HG02938 (cell line): Measurements from ENCODE around the gene TMOD2.

Experiments
- ATAC-seq: cut with Tn5 transposase; IDR thresholded peaks from one replicate; pipeline ENCODE4 v1.9.1; 2021; ENCODE audit warnings: mild to moderate bottlenecking, moderate library complexity; ENCODE audit not compliant: unreplicated experiment

Gene TMOD2

DNA sequence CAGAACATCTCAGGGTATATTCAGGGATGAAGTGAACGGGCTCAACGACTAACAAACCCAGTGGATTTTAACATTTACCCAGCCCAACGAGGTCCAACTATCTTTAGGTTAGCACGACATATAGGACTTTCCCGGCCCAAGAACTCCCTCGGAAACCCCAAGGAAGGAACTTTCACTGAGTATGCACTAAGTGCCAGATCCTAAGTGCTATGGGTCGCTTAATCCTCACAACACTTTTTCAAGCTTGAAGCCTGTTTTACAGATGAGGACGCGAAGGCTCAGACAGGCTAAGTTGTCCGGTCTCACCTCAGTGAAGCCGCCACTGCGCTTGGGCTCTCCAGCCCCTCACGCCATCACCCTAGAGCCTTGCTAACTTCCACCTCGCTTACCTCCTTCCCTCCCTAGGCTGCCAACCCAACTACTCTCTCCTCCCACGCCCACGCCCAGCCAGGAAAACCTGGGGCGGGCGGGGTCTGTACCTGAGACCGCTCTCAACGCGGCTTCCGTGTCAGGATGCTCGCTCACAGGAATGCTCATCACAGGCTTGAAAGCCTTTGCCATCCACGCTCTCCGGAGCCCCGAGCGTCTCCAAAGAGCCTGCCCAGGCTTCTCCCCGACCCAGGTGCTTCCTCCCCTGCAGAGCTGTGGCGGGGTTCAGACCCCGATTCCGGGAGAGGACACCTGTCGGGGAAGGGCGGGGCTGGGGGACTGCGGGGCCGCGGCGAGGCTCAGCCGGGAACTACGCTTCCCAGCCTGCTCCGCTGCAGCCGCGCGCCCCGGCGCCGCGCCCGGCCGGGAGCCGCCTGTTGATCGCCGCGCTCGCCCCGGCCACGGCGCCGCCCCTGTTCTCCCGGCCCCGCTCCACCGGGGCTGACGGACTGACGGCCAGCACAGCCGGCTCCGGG is at the start of gene TMOD2:
Gene TMOD2 (plus strand): TSS at position 806 of the 905 bp plus-strand sequence. CDS start 14,845 bp downstream, outside the sequence.
- peak; percentile 58 for ATAC-seq

DNA sequence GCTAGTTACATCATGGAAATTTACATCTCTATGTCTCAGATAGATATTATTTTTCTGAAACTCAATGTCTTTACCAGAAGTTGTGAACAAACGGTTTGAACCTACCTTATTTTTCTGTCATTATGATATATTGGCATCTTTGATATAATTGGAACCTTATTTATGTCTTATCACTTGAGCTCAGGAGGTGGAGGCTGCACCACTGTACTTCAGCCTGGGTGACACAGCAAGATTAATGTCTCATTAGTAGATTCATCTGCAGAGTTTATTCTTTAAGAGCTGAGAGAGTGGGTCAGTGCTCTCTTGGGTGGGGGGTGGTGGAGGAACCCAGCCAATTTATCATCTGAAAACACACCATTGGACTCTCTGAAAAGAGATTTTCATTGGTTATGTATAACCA is 48.7 kb upstream of the TMOD2 start:
- no peak for ATAC-seq

DNA sequence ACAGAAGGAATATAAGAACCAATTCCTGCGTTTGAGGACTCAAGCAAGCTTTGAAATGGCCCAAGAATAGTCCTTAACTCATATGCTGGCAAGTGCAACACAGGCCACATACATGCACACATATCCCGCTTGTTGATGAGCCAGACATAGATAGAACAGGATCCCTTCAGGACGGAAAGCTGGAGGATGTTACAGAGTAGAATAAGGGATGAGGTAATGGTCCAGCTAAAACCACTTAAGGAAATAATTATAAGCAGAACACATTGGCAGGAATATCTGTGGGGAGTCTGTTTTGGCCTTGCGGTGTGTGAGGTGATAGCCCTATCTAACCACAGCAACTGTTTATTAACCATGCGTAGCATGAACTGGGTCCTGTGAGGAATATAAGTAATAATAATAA is 45.1 kb upstream of the TMOD2 start:
- no peak for ATAC-seq

DNA sequence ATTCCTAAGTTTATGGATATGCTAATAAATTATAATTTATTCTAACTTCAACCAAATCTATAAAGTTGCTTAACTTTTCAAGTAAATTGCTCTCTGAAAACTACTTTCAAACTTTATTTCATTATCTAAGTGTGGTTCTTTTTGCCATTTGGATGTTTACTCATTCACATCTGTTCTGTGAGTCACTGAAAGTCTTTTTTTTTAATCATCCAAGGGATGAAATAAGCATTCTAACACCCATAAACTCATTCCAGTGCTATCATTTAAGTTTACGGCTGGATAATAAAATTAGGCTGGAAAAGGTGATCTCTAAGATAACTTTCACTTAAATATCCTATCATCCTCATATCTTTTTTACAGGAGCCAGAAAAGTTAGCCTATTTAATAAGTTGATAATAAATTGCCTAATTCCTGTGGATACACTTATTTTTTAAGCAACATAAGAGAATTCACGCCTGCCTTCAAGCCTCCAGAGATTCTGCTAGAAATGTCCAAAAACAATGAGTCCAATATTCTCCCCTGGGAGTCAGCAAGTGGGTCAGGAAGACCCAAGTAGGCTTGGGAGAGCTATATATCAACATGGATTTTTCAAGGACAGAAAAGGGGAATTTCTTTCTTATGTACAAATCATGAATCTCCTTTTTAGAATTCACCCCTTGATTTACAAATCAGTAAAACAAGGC is 44.3 kb upstream of the TMOD2 start:
- ATAC-seq = no peak

DNA sequence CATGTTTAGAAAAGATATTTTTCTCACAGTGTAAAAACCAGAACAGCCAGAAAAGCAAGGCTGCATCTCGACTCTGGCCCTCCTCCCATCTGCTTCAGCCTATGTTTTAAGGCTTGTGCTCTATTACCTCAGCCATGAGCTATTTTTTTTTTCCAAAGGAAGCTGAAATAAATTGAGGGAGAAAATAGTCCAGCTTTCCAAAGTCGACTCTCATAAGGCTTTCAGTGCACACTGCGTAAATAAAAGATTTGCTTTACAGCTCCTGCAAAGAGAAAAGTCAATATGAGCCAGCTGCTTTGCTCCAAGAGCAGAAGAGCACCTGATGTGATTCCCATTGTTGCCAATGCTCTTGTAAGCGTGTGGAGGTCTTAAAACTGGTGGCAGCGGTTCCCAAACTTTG is 43.4 kb upstream of the TMOD2 start:
- no peak for ATAC-seq

DNA sequence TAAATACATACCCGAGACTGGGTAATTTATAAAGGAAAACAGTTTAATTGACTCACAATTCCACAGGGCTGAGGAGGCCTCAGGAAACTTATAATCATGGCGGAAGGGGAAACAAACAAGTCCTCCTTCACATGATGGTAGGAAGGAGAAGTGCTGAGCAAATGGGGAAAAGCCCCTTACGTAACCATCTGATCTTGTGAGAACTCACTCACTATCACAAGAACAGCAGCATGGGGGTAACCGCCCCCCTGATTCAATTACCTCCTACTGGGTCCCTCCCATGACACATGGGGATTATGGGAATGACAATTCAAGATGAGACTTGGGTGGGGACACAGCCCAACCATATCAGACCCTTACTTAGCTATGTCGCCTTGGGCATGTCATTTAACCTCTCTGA is 42.4 kb upstream of the TMOD2 start:
- no peak for ATAC-seq

DNA sequence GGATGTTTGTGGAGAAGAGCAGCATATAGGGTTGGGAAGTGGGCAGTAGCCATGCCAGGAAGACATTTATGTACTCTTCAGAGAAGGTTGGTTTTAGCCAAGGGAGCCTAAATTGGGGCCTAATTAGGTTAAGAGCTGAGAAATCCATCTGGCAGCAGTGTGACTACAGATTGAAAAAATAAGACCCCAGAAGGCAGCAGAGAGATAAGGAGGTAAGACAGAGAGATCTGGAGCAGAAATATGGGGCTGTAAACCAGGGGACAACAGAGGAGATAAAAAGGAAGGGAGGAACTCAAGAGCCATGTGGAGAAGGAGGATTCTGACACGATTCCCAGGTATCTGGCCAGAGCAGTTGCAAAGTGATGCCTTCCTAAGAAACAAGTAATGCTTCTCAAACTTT is 37.2 kb upstream of the TMOD2 start:
- ATAC-seq = no peak

DNA sequence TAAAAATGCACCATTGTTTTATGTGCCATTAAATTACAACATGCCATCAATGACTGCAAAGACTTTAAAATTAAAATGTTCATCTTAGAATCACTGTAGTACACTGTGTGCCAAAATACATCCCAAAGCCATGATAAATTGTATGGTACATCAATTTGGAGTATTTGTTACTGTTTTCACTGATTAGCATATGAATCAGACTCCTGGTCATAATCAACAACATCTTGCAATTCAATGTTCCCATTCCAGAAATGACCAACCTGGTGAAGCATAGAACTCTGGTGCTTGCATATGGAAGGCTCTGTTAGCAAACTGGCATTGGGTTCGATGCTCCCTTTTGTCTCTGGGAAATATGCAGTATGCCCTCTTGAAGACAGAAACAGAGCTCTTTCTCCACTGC is 36.5 kb upstream of the TMOD2 start:
- ATAC-seq = no peak

DNA sequence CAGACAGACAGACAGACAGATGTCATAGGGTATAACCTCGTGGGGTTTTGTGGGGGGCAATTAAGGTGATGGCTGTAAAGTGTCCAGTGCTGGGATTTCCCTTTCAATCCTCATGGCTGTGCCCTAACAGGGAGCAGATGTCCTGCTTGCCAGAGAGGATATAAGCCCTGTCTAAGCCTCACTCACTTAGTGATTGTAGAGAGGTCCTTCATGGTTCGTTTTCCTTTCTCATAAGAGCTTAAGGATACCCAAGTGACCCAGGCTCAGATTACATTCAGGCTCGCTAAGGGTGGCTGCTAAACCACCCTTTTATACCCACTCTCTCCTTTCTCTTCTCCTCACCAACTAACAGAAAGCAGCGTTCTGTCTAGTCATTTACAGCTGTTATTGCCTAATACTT is 33.2 kb upstream of the TMOD2 start:
- ATAC-seq = no peak

DNA sequence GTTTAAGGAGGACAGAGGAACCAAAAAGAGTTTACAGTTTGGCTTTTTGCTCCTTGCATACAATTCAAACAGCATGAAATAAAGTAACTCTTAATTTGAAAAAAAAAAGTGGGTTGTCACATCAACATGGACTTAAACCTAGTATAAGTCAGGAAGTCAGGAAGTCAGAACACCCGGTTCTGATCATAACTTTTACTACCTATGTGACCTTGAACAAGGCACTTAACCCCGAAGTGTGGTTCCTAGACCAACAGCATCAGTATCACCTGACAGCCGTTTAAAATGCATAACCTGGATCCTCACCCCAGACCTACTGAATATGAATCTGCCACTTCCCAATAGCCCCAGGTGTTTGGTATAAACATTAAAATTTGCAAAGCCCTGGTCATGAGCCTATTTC is 32.7 kb upstream of the TMOD2 start:
- ATAC-seq = no peak

DNA sequence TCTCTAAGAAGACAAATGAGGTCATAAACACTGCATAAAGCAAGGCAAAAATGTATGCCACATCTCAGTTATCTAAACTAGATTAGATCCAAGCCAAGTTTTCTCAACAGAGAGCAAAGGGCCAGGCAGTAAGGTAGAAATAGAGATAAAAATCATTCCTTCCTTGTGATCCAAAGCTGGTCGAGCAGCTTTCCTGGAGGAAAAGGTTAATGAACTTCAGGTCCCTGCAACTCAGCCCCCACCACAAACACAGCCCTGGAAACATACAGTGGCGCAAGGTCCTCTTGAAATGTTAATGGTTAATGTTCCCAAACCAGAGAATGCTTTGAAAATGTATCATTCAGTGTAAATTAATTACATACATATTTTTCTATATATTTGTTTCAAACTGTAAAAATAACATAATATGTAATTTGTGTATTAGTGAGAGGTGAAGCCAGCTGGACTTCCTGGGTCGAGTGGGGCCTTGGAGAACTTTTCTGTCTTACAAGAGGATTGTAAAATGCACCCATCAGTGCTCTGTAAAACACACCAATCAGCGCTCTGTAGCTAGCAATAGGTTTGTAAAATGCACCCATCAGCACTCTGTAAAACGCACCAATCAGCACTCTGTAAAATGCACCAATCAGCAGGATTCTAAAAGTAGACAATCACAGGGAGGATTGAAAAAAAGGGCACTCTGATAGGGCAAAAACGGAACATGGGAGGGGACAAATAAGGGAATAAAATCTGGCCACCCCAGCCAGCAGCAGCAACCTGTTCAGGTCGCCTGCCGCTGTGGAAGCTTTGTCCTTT is 31.0 kb upstream of the TMOD2 start:
- no peak for ATAC-seq

DNA sequence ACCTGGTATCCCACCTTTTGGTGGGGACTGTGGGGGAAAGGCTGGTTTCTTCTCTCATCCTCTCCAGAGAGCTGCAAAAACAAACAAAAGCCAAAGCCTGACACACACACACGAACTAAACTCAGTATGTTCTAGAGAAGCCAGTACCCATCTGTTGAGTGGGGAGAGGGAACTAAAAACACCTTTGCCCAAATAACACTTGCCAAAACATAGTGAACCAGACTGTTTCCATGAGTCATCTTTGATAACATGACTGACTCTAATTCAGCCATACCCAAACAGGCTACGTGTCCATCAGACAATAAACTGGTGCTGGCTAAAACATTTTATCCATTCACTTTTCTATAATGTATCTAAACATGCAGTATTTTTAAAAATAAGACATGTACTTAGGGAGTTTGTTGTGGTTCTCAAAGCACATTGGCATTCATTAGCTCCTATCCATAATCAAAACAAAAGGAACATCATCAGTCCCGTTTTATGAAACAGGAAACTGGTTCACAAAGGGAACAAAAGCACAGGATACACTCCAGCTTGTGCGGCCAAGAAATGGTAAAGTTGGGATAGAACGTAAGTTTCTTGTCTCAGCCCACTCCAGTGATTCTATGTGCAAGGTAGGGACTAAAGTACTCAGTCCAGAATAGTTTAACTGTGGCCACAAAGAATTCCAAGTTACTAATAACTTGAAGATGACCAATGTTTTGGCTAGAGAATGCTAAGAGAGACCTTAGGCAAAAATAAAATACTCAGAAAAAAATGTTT is 30.0 kb upstream of the TMOD2 start:
- ATAC-seq = no peak

DNA sequence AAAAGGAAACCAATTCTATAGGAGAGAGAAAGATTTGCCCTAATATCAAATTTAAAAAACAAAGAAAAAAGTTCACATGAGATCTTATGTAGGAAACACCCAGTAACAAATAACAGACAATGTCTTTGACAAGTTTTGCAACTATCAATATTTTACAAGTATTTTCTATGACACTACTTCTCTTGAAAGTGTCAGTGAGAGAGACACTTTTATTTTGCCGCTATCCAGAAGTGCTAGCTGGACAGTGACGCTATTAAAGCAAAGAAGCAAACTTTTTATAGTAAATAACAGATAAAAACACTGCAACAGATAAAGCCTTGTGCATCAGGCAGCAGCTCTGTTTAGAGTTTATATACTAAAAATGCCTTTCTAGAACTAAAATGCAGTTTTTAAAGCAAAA is 27.2 kb upstream of the TMOD2 start:
- ATAC-seq = no peak

DNA sequence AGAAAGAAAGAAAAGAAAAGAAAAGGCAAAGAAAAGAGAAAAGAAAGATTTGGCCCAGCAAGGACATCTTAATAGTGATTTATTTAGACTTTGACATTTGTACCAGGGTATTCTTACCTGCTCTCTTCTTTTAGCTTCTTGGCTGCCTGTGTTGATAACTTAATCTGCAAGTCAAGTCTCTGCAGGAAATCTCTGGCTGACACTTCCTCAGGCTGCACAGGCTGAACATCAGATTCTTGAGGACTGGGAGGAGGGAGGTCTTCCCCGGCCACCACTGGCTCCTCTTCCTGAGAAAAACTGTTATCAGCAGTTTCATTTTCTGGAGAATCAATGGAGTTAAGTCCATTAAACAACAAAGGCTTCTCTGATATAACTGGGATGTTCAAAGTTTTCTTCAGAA is 26.7 kb upstream of the TMOD2 start:
- no peak for ATAC-seq

DNA sequence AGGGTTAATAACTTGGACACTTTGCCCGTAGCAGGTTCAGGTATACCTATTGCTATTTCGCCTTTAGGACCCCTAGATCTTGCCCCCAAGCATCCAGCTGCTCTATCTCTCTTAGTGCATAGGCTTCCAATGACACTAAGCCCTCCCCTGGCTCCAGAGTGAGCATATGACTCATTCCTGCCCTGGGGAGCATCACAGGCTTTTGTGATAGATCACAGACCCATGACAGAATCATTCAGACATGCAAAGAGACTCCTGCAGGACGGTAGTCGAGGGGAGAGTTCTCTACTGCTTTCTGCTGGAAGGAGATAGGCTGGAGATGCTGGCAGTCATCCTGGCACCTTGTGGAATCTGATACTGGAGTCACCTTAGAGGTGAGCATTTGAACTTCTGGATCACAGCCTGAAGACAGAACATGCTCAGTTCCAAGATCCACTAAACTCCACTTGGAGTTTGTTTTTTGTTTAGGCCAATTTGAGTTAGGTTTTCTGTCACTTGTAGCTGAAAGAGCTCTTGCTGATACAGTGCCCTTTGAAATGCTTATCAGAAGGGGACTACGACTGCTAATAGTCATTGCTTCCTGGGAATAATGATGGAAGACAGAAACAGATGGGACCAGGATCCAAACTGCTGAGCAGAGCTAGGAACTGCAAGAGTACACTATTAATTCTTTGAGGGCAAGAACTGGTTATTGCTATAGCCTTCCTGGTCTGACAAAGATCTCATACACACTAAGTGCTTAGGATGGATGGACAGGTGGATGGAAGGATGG is 24.9 kb upstream of the TMOD2 start:
- ATAC-seq = peak; percentile 85

DNA sequence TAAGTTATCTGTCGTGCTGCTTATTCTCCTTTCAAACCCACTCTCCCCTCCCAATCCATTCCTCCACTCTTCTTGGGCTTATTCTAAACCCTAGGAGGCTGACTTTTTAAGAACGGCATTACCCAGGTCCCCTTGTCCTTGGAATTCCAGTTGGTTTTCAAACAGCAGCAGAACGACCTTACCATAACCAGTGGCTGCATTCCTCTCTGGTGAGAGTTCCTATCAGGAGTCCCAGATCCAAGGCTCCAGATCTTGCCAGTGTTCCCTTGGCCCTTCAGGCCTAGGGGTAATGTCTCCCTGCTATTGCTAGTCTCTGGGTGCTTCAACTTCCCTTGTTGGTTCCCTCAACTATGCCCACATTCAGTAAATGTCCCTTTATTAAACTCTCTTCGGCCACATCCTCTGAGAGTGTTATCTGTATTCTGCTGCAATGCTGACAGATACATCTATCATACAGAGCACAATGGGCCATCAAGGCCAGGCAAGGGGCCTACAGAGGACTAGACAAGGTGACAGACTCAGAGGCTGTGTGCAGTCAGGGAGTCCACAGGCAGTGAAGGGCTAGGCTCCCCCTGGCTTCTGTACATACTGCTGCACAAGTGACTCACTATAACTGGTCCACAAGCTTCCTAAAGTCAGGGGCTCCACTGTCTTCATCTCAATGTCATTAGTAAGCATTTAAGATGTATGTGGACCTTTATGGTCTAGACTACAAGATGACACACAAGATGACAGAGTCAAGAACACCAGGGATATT is 24.1 kb upstream of the TMOD2 start:
- ATAC-seq = no peak

DNA sequence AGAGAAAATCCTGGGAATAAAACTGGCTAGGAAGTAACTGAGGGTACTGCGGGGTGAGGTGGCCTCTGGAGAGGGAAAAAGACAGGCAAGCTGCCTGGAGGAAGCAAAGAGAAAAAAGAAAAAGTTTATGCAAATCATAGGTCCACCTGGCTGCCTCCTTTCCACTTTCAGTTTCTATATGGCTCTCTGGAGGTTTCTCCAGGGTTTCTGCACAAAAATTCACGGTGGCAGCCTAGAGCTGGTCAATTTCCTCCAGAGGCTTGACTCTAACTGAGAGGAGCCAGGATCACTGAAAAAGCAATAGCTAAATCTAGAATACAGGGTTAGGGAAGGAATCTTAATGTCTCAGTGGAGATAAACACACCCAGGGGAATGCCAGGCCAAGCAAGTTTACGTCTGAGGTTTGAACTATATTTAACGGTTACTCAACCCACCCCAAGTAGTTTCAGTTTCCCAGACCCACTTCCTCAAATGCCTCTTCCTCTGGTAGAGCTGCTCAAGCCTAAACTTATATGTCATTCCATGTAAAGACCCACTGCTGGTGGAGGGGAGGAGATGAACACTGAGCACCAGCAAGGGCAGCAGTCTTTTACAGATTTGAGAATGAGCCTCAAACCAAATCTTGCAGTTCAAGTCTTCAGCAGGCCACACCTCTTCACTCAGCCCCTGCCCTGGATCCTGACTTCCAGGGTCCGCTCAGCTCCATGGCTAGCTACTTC is 19.7 kb upstream of the TMOD2 start:
- peak; percentile 64 for ATAC-seq

DNA sequence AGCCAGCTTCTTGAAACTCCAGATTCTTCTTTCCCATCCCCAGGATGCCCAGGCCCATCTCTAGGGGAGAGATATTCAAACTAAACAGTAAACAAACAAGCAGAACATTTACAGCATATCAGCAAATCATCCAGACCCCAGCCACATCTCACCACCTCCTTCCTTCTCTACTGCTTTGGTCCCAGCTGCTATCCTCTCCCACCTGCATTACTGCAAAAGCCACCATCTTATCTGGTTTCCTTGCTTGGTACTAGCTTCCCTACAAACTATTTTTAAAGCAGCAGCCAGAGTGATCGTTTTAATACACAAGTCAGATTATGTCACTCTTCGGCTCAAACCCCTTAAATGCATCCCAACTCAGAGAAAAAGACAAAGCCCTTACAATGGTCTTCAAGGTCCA is 18.8 kb upstream of the TMOD2 start:
- ATAC-seq = no peak
